Measurements from ENCODE around the gene KRT5.
A peak's percentile ranks its signal among the peaks of the same experiment; 100 is the strongest.
"Not testable (repeated sequence)": the region's sequence is repeated elsewhere in the genome, so short reads cannot be mapped to it uniquely, and the experiment has no call there.

KRT5 gene

DNA sequence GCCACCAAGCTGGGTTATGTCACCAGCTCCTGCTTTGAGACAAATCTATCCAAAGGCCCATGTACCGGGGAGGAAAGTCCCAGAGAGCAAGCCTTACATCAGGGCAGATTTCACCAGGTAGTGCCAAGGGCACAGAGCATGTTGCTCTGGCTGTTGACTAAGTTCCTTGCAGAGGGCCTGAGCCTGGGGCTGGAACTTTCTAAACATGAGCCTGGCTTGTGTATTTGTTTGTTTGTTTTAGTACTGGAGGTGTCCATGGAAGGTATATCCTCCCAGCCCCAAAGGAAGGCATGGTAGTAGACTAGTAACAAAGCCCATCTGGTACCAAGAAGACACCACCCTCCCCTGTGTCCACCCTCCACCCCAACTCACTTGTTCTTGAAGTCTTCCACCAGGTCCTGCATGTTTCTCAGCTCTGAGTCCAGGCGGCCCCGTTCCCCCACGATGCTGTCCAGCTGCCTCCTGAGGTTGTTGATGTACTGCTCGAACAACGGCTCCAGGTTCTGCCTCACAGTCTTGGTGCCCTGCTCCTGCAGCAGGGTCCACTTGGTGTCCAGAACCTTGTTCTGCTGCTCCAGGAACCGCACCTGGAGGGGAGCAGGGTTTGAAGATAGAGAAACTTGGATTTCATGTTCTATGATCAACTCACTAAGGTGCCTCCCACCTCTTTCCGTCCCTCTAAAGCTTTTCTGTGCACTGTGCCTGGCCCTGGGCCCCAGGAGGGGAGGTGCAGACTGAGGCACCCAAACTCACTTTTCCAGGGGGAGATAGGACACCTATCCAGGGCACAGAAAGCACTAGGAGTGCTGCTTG lies 1.4 kb downstream of the KRT5 start:
- no peak for DNase-seq

DNA sequence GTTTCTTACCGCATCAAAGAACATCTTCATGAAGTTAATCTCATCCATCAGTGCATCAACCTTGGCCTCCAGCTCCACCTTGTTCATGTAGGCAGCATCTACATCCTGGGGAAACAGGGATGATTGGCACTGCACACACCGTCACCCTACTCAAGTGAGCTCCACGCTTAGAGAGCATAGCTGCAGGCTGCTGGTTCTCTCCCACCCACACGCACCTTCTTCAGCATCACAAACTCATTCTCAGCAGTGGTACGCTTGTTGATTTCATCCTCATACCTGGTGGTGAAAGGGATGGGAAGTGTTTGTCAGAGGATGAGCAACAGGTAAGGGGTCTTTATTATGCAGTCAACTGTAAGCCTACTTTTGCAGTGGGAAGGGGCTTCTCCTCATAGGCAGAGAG lies 2.3 kb downstream of the KRT5 start:
- no peak for DNase-seq

DNA sequence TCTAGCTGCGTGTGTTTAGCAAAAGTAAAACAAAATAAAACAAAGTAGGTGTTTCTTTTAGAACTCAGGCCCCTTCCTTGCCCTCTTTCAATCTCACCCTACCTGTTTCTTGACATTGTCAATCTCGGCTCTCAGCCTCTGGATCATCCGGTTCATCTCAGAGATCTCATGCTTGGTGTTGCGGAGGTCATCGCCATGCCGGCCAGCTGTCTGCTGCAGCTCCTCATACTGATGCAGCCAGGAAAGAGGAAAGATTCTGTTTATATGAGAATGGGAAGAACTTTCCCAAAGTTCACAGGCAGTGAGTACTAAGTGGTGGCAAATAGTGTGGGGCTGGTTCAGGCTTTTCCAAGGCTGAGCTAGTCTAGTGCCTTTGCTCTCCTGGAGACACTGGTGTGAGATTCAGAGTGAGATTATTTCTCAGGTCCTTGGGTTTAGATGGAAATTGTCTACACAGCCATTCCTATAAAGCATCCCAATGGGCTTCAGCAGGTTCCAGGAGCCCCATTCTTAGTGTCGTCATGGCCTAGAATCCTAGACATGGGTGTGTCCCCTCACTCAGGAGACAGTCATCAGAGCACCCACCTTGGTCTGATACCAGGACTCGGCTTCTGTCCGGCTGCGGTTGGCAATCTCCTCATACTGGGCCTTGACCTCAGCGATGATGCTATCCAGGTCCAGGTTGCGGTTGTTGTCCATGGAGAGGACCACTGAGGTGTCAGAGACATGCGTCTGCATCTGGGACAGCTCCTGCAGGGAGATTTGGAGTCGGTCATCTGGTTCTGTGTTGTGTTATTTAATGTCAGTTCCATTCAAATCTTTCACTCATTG lies 3.0 kb downstream of the KRT5 start:
- no peak for DNase-seq

DNA sequence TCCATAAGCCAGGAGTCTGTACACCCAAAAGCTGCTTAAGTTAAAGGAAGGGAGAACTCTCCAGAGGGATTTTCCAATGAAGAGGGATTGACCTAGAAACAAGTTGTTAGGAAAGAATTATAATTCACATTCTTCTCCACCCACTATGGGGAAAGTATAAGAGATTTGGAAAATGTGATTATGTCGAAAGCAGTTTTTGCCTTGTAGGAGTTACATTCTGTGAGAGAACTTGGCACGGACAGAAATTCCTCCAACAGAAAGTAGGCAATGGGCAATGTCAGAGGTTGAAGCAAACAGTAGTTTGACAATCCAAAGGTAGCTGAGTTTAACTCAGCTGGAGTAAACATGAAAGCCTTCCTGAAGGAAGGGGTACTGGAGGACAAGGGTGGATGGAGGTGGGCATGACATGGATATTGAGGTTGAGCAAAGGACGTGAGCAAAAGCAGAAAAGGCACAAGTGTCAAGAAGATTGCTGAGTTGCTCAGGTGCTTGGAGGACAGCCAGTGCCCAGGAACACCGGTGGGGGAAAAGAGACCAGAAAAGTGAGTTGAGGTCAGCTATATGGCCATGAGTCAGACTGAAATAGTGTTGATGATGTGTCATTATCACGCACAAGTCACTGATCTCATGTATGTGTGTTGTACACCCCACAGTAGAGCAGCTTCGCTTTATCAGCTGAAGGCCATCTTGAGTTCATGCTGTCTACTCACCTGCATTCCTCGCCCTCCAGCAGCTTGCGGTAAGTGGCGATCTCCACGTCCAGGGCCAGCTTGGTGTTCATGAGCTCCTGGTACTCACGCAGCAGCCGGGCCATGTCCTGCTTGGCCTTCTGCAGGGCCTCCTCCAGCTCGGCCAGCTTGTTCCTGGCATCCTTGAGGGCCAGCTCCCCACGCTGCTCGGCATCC lies 4.0 kb downstream of the KRT5 start:
- no peak for DNase-seq

DNA sequence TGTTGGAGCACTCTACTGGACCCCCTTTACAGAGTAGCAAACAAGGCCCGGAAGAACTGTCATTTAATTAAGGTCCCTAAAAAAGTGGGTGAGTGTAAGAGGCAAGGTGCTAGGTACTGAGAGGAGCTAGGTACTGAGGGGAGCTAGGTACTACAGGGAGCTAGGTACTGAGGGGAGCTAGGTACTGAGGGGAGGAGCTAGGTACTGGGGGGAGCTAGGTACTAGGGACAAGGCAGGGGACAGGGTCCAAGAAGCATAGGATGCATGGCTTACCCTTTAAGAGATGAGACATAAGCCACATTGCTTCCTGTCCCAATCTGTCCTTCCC lies 4.9 kb downstream of the KRT5 start:
- no peak for DNase-seq

DNA sequence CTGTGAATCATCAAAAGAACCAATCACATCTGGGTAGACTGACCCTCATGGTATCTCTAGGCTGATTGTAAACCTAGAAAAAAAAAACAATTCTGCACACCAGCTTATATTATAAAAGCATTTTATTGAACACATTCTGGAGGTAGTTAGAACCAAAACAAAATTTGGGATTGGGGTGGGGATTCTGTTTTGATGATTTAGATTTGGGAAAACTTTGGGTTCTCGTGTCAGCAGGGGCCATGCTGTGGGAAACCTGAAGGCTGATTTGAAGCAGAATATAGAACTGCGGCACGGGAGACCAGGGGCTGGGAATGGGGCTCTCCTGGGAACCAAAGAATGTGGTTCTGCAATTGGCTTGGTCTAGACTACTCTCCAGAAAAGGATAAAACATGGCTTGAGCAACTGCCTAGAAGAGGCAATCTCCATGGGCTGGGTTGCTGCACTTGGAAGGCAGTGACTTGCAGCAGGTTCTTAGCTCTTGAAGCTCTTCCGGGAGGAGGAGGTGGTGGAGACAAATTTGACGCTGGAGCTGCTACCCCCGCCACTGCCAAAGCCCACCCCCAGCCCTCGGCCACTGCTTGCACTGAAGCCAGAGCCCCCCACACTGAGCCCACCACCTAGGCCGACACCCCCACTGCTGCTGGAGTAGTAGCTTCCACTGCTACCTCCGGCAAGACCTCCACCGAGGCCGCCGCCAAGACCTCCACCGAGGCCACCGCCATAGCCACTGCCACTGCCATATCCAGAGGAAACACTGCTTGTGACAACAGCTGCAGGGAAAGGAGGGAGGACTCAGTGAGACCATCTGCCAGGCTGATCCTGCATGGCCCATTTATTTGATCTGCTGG lies 5.5 kb downstream of the KRT5 start:
- no peak for DNase-seq

DNA sequence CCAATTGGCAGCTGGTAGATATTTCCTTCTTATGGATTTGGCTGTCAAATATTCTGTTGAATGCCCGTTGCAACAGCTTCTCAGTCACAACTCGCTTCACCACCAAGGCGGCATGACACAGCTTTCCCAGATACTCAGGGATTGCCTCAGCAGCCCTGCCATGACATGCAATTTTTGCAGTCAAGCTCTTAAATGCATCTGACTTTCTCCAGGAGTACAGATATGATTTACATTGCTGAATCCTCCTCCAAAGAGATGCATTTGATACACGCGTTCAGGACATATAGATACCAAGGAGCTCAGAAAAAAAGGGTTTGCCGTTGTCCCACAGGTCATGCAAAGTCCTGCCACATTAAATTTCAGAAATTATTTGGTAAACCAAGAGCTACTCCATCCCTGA lies 6.5 kb downstream of the KRT5 start:
- DNase-seq: no peak

DNA sequence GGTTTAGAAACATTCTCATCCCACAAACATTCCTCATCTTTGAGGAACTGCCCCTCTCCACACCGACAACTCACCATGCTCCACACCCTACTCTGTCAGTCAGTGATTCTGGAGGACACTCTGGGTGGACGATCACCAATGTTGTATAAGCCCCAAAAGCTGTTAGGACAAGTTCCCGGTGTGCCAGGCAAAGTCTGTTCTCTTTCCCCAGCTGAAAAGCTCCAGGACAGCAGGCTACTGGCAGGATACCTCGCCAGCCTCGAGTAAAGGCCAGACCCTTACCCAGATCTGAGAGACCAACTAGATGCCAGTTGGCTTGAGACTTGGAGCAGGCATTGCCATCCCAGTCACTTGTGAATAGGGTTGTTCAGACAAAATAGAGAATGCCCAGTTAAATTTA lies 12.0 kb downstream of the KRT5 start:
- no peak for DNase-seq

DNA sequence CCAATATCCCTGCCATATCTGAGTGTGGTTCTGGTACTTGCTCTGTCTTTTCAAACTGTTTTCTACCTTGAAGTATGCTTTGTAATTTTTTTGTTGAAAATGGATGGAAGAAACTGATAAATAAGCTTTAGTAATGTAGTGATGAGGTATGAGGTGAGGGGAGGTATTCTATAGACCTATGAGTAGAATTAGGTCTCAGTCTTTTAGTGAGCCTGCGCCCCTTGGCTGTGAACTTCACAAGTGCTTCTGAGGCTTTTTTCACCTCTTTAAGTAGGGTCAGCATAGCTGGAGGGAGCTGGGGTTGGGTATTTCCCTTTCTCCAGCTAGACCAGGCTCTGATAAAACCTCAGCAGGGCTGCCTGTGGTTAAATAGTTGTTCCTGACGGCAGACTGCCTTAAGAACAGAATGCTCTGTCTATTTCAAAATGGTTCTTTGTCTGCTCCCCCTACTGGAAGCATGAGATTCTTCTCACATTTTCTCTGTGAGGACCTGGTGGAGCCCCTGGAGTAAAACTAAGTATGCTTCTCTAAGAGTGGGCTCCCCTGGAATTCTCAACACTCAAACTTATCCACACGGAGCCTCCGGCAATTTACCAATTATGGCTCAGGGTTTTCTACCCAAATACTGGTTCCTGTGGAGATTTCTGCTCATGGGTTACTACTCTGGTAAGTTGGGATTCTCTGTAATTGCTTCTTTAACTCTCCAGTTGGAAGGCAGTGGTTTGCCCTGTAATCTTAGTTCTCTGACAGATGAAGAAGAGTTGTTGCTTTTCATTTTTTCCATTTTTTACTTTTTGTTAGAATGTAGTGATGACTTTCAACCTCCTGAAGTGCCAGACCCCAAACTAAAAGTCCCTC lies 13.1 kb downstream of the KRT5 start:
- peak; percentile 26 for DNase-seq

DNA sequence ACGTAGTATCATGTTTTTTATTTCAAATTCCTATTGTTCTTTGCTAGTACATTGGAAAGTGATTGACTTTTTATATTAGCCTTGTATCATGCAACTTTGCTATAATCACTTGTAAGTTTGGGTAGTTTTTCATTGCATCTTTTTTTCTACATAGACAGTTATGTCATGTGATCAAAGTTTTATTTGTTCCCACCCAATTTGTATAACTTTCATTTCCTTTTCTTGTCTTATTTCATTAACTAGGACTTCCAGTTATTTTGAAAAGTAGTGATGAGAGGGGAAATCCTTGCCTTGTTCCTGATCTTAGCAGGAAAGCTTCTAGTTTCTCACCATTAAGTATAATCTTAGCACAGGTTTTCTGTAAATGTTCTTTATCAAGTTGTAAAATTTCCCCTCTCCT lies 17.3 kb downstream of the KRT5 start:
- DNase-seq: no peak

DNA sequence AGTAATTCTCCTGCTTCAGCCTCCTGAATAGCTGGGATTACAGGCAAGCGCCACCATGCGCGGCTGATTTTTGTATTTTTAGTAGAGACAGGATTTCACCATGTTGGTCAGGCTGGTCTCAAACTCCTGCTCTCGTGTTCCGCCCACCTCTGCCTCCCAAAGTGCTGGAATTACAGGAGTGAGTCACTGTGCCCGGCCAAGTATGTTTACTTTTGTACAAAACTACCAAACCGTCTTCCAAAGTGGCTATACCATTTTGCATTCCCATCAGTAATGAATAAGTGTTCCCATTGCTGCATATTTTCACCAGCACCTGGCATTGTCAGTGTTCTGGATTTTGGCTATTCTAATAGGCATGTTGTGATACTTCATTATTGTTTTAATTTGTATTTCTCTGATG lies 18.7 kb downstream of the KRT5 start:
- no peak for DNase-seq

DNA sequence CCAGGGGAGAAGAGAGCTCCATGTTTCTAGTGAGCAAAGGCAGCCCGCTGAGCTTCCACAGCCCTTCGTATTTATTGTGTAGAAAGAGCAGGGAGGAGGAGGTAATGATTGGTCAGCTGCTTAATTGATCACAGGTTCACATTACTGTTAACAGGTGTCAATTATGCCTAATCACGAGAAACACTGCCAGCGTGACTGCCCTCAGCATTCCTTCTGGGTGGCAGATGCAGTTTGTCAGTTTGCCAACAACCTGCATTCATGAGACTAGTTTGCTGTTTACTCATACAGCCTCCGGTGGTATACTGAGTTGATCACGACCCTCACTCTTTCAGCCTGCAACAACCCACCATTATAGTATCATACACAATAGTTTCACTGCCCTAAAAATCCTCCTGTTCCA lies 19.6 kb downstream of the KRT5 start:
- not testable (repeated sequence) for DNase-seq

DNA sequence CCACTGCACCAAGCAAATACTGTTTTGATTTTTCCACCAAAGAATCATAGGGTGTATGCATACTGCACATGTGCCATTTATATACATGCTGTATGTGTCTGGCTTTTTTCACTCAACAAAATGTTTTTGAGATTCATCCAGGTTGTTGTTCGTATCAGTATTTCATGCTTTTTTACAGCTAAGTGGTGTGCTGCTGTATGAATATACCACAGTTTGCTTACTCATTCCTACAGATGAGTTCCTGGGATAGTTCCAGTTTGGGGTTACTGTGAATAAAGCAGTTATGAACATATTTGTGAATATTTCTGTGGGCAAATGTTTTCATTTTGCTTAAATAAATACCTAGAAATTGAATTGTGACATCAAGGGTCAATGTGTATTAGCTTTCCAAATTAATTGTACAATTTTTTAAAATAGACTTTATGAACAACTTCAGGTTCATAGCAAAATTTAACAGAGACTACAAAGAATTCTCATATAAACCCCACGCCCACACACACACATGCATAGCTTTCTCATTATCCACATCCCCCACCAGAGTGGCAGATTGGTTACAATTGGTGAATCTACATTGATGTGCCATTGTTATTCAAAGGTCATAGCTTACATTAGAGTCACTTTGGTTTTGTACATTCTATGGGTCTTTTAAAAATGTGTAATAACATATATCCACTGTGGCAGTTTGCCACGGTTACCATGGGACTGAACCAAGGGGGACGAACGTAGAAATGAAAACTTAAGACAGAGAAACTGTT lies 20.2 kb downstream of the KRT5 start:
- DNase-seq: no peak

DNA sequence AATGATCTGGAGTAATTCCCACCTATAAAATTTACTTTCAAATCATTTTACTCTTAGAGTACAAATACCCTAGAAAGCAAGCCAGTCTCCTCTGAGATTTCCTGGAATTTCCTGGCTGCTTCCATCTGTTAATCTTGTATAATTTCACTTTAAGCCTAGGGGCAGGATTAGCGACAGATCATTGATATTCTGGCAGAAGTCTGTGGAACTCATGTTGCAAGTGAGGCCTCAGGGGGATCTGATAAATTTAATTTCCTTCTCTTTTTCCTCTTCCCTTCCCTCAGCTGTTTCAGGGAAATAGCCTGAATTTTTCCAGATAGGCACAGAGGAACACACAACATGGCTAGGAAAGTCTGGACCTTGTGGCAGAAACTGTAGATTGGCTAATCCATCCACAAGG lies 21.2 kb downstream of the KRT5 start:
- no peak for DNase-seq

DNA sequence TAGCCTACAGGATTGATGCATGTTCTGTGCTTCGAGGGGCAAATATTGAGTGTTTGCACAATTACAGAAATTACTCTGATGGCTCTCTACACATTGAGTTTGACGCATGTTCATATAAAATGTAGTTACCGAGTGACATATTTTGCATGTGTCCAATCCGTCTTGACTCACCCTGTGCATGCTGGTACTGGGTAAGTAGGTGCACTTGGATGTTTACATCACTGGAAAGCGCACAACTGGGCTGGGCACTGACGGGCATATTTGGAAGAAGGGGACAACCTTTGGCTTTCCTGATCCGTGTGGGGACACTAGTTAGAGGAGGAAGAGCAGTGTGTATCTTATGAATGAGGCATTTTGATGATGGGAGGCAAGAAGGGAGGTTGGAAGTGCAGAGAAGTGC lies 22.2 kb downstream of the KRT5 start:
- DNase-seq: no peak

DNA sequence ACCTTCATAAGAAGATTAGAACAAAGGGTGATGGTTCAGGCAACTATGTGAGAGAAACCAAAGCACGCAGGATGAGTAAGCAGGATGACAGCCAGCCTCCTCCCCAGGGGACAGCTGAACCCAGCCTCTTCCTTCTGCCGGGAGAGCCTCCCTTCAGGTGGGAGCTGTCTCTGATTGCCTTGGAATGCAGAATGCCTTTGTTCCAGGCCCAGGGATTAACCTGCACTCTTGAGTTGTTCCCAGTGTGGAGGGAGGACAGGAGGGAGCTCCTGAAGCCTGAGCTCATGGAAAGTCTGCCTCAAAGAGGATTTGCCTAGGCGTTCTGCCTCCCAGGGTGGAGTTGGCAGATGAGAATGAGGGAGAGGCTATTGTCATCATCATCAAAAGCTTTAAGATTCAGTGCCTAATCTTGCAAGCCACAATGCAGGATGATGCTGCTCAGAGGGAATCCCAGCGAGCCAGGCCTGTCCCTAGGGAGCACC lies 23.6 kb downstream of the KRT5 start:
- DNase-seq: no peak

DNA sequence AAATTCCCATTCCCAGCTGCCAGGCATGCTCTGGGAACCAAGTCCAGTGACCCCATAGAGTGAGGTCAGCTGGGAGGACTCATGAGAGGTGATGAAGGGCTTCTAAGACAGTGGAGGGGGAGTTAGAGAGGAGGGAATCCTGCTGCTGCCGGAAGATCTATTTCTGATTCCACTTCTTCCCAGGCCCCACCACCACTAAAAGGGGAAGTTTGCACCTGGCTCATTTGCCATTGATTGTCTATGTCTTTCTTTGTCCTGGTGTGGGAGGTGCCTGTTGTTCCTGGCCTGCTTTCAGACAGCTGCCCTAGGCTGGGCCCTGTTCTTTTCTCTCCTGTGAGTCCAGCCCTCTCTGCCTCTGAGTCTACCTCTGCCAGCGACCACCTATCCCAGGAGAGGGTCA lies 24.1 kb downstream of the KRT5 start:
- no peak for DNase-seq

DNA sequence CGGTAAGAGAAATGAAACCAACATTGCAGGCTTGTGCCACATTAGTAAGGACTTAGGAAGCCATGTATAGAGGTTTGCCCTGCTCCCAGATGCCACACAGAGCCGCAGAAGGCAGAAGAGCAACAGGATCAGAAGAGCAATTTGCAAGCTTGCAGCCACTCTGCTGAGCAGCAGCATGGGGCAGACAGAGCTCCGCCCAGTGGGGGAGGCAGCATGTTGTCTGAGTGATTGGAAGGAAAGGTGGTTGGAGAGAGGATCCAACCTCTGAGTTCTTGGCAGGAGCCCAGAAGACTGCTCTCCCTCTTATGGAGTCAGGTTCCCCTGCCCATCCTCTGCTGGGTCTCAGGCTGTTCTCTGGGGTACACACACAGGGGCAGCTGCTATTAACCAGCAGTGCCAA lies 24.8 kb downstream of the KRT5 start:
- no peak for DNase-seq

DNA sequence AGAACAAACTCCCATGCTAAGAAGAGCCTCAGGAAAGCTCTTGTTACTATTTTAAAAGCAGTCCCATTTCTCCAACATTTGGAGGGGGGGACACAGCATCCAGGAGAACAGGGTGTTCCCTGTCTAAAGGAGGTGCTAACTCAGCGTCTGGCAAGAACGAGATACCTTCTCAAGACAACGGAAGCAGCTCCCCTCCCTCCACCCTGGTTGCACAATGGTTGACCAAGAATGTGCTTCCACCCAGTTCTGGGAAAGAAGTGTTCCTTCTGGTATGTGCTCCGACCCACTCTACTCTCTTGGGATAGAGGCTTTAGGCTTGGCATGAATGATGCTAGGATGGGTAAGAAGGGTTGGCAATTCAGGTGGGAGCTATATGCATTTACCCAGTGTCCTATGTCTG lies 25.7 kb downstream of the KRT5 start:
- DNase-seq: no peak

DNA sequence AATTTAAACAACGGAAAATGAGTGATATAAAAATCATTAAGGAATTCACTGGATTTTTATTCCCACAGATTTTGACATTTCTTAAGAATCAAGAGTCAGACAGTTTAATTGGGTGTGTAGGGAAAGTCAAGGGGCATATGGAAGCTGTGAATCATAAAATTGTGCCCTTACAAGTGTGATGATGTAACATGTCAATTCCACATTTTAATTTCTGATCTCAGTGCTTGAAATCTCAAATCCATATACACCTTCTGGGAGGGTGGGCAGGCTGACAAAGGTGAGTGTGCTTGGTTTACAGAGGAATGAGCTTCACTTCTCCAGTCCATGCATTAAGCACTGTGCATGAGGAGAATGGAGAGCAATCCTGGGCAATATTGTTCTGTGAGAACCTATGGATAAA lies 26.1 kb downstream of the KRT5 start:
- DNase-seq: no peak

DNA sequence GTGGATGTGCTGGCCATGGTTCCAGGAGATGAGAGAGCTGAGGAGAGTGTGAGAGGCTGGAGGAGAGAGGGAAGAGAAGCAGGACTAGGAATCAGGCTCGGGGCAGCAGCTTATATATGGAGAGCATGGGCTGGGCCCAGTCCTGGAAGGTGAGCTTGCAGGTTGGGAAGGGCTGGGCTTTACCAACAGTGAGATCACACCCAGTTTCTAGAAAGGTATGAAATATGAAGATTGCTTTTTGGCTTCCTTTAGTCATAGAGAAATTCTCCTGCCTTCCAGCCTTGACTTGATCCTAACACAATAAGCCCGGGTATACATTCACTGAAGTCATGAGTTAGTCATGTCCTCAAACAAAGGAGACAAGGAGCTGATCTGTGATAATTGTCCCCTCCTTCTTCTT lies 27.0 kb downstream of the KRT5 start, which contains the start of gene KRT6A:
Gene KRT6A (minus strand): TSS at position 86 of the 400 bp plus-strand sequence. CDS start 69 bp downstream, at position 17.
- DNase-seq: no peak
